GM18519 (cell line): ENCODE data around the gene RNU11.
"Not testable (repeated sequence)": the region's sequence is repeated elsewhere in the genome, so short reads cannot be mapped to it uniquely, and the experiment has no call there.

Source experiments
- ATAC-seq: cut with Tn5 transposase; IDR thresholded peaks from one replicate; pipeline ENCODE4 v1.9.1; 2021; ENCODE audit warnings: mild to moderate bottlenecking, moderate library complexity; ENCODE audit not compliant: unreplicated experiment, low FRiP score

Gene RNU11

GRCh38 chr1:28648474-28649198 is at the start of gene RNU11:
Gene RNU11, plus strand, starts transcription at chr1:28648600.
- peak; percentile 56 for ATAC-seq

GRCh38 chr1:28601696-28602095 is 46.7 kb upstream of the RNU11 start:
- ATAC-seq = no peak

GRCh38 chr1:28602536-28603439 is 45.6 kb upstream of the RNU11 start:
- no peak for ATAC-seq

GRCh38 chr1:28604411-28604810 is 44.0 kb upstream of the RNU11 start:
- no peak for ATAC-seq

GRCh38 chr1:28604962-28605361 is 43.4 kb upstream of the RNU11 start:
- no peak for ATAC-seq

- no peak for ATAC-seq
Measured at GRCh38 chr1:28606771-28607170, 41.6 kb upstream of the RNU11 start.

- no peak for ATAC-seq
Measured at GRCh38 chr1:28613175-28613574, 35.2 kb upstream of the RNU11 start.

- ATAC-seq = no peak
Measured at GRCh38 chr1:28631713-28632112, 16.7 kb upstream of the RNU11 start.

- ATAC-seq = no peak
Measured at GRCh38 chr1:28632560-28632959, 15.8 kb upstream of the RNU11 start.

GRCh38 chr1:28640766-28641165 is 7.6 kb upstream of the RNU11 start:
- ATAC-seq = no peak

- ATAC-seq = peak; percentile 7
Measured at GRCh38 chr1:28642056-28642846, 6.1 kb upstream of the RNU11 start.

GRCh38 chr1:28642847-28643635 is 5.4 kb upstream of the RNU11 start, which contains the start of gene TAF12:
Gene TAF12, minus strand, starts transcription at chr1:28643067. Its CDS starts 20,986 bp downstream, at chr1:28622081.
- ATAC-seq = peak; percentile 56

- no peak for ATAC-seq
Measured at GRCh38 chr1:28644494-28644893, 3.9 kb upstream of the RNU11 start.

GRCh38 chr1:28645406-28645805 is 3.0 kb upstream of the RNU11 start:
- not testable (repeated sequence) for ATAC-seq

- ATAC-seq = no peak
Measured at GRCh38 chr1:28646040-28646439, 2.4 kb upstream of the RNU11 start.

- peak; percentile 48 for ATAC-seq
Measured at GRCh38 chr1:28648008-28648473, 359 bp upstream of the RNU11 start.

GRCh38 chr1:28653063-28653462 is 4.7 kb downstream of the RNU11 start:
- not testable (repeated sequence) for ATAC-seq

- ATAC-seq = not testable (repeated sequence)
Measured at GRCh38 chr1:28653870-28654269, 5.5 kb downstream of the RNU11 start.

- ATAC-seq = not testable (repeated sequence)
Measured at GRCh38 chr1:28655448-28656311, 7.3 kb downstream of the RNU11 start.
